ENCODE measurements around the gene EMP1. TPM values are rescaled to one million over a fixed set of nuclear protein-coding genes. Genes with fewer than 3 reads are reported as not detected.

The EMP1 gene
- total and polyA plus RNA-seq, 2 experiments from 2014 or later: 0.07 to 0.39 TPM

DNA sequence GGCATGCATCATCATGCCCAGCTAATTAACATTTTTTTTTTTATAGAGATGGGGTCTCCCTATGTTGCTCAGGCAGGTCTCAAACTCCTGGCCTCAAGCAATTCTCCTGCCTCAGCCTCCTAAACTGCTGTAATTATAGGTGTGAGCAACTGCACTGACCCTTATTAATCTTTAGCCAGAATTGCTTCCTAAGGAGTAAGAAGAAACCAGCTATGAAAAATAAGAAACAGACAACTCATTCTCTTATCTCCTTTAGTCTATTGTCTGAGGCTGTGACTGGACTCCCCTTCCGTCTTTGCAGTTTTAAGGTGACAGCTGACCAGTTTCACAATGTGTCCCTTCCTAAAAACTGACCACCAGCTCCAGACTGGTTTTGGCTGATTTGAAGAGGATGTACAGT, 52.4 kb downstream of the EMP1 start:
- no peaks in the 10 kb centered on the region for H3K79me2 ChIP-seq (replicated peaks; ENCODE audit: insufficient read depth)
- no peak overlapping the region for H3K4me3 ChIP-seq
- no peaks in the 10 kb centered on the region for H4K20me1 ChIP-seq (replicated peaks; ENCODE audit: insufficient read depth)
- DNase-seq (ENCODE audit: low spot score): no peak
- Mint-ChIP-seq H3K27ac (no peak overlapping the region), H3K9me3 (no peaks in the 10 kb centered on the region), H3K4me1 (peaks cover under 1% of the 10 kb centered on the region; the same call in 1 of the 3 replicates), H3K36me3 (ENCODE audit: low read depth) (no peaks in the 10 kb centered on the region), H3K27me3 (ENCODE audit: insufficient read depth, low read depth, poor library complexity) (peaks cover 1% of the 10 kb centered on the region), H3K4me3 (no peak overlapping the region)
- H3K4me2 ChIP-seq: no peak overlapping the region
- no peak for ATAC-seq
- no peak for TF ChIP-seq ZNF331 (CRISPR knock-in tag; IDR thresholded peaks at IDR 0.05; ENCODE audit: low read depth)
- TF ChIP-seq CREB1 (CRISPR knock-in tag; IDR thresholded peaks at IDR 0.05; ENCODE audit: low read depth): no peak
- TF ChIP-seq ZNF114 (CRISPR knock-in tag; IDR thresholded peaks at IDR 0.05): no peak
- TF ChIP-seq, protein P1, sequence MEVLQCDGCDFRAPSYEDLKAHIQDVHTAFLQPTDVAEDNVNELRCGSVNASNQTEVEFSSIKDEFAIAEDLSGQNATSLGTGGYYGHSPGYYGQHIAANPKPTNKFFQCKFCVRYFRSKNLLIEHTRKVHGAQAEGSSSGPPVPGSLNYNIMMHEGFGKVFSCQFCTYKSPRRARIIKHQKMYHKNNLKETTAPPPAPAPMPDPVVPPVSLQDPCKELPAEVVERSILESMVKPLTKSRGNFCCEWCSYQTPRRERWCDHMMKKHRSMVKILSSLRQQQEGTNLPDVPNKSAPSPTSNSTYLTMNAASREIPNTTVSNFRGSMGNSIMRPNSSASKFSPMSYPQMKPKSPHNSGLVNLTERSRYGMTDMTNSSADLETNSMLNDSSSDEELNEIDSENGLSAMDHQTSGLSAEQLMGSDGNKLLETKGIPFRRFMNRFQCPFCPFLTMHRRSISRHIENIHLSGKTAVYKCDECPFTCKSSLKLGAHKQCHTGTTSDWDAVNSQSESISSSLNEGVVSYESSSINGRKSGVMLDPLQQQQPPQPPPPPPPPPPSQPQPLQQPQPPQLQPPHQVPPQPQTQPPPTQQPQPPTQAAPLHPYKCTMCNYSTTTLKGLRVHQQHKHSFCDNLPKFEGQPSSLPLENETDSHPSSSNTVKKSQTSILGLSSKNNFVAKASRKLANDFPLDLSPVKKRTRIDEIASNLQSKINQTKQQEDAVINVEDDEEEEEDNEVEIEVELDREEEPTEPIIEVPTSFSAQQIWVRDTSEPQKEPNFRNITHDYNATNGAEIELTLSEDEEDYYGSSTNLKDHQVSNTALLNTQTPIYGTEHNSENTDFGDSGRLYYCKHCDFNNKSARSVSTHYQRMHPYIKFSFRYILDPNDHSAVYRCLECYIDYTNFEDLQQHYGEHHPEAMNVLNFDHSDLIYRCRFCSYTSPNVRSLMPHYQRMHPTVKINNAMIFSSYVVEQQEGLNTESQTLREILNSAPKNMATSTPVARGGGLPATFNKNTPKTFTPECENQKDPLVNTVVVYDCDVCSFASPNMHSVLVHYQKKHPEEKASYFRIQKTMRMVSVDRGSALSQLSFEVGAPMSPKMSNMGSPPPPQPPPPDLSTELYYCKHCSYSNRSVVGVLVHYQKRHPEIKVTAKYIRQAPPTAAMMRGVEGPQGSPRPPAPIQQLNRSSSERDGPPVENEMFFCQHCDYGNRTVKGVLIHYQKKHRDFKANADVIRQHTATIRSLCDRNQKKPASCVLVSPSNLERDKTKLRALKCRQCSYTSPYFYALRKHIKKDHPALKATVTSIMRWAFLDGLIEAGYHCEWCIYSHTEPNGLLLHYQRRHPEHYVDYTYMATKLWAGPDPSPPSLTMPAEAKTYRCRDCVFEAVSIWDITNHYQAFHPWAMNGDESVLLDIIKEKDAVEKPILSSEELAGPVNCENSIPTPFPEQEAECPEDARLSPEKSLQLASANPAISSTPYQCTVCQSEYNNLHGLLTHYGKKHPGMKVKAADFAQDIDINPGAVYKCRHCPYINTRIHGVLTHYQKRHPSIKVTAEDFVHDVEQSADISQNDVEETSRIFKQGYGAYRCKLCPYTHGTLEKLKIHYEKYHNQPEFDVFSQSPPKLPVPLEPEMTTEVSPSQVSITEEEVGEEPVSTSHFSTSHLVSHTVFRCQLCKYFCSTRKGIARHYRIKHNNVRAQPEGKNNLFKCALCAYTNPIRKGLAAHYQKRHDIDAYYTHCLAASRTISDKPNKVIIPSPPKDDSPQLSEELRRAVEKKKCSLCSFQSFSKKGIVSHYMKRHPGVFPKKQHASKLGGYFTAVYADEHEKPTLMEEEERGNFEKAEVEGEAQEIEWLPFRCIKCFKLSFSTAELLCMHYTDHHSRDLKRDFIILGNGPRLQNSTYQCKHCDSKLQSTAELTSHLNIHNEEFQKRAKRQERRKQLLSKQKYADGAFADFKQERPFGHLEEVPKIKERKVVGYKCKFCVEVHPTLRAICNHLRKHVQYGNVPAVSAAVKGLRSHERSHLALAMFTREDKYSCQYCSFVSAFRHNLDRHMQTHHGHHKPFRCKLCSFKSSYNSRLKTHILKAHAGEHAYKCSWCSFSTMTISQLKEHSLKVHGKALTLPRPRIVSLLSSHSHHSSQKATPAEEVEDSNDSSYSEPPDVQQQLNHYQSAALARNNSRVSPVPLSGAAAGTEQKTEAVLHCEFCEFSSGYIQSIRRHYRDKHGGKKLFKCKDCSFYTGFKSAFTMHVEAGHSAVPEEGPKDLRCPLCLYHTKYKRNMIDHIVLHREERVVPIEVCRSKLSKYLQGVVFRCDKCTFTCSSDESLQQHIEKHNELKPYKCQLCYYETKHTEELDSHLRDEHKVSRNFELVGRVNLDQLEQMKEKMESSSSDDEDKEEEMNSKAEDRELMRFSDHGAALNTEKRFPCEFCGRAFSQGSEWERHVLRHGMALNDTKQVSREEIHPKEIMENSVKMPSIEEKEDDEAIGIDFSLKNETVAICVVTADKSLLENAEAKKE (CRISPR knock-in tag; IDR thresholded peaks at IDR 0.05): no peak
- TF ChIP-seq, protein P2, sequence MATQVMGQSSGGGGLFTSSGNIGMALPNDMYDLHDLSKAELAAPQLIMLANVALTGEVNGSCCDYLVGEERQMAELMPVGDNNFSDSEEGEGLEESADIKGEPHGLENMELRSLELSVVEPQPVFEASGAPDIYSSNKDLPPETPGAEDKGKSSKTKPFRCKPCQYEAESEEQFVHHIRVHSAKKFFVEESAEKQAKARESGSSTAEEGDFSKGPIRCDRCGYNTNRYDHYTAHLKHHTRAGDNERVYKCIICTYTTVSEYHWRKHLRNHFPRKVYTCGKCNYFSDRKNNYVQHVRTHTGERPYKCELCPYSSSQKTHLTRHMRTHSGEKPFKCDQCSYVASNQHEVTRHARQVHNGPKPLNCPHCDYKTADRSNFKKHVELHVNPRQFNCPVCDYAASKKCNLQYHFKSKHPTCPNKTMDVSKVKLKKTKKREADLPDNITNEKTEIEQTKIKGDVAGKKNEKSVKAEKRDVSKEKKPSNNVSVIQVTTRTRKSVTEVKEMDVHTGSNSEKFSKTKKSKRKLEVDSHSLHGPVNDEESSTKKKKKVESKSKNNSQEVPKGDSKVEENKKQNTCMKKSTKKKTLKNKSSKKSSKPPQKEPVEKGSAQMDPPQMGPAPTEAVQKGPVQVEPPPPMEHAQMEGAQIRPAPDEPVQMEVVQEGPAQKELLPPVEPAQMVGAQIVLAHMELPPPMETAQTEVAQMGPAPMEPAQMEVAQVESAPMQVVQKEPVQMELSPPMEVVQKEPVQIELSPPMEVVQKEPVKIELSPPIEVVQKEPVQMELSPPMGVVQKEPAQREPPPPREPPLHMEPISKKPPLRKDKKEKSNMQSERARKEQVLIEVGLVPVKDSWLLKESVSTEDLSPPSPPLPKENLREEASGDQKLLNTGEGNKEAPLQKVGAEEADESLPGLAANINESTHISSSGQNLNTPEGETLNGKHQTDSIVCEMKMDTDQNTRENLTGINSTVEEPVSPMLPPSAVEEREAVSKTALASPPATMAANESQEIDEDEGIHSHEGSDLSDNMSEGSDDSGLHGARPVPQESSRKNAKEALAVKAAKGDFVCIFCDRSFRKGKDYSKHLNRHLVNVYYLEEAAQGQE (IDR thresholded peaks at IDR 0.05; ENCODE audit: unreplicated experiment): no peak
- TF ChIP-seq EZH2 (IDR thresholded peaks at IDR 0.05; ENCODE audit: low read depth, unreplicated experiment): no peak
- TF ChIP-seq STAT1 (IDR thresholded peaks at IDR 0.05; ENCODE audit: unreplicated experiment): no peak
- no peak for TF ChIP-seq EZH2phosphoT487 (IDR thresholded peaks at IDR 0.05; ENCODE audit: unreplicated experiment)
- no peak for TF ChIP-seq NANOG (IDR thresholded peaks at IDR 0.05; ENCODE audit: borderline replicate concordance)
- TF ChIP-seq, protein P3, sequence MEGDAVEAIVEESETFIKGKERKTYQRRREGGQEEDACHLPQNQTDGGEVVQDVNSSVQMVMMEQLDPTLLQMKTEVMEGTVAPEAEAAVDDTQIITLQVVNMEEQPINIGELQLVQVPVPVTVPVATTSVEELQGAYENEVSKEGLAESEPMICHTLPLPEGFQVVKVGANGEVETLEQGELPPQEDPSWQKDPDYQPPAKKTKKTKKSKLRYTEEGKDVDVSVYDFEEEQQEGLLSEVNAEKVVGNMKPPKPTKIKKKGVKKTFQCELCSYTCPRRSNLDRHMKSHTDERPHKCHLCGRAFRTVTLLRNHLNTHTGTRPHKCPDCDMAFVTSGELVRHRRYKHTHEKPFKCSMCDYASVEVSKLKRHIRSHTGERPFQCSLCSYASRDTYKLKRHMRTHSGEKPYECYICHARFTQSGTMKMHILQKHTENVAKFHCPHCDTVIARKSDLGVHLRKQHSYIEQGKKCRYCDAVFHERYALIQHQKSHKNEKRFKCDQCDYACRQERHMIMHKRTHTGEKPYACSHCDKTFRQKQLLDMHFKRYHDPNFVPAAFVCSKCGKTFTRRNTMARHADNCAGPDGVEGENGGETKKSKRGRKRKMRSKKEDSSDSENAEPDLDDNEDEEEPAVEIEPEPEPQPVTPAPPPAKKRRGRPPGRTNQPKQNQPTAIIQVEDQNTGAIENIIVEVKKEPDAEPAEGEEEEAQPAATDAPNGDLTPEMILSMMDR (conservative IDR thresholded peaks at IDR 0.05; ENCODE audit: low read depth in 2 of 2): no peak
- TF ChIP-seq, protein P4, sequence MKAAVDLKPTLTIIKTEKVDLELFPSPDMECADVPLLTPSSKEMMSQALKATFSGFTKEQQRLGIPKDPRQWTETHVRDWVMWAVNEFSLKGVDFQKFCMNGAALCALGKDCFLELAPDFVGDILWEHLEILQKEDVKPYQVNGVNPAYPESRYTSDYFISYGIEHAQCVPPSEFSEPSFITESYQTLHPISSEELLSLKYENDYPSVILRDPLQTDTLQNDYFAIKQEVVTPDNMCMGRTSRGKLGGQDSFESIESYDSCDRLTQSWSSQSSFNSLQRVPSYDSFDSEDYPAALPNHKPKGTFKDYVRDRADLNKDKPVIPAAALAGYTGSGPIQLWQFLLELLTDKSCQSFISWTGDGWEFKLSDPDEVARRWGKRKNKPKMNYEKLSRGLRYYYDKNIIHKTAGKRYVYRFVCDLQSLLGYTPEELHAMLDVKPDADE (IDR thresholded peaks at IDR 0.05): no peak
- no peak for TF ChIP-seq POLR2AphosphoS5 (IDR thresholded peaks at IDR 0.05; ENCODE audit: low read depth)
- TF ChIP-seq JUNB (IDR thresholded peaks at IDR 0.05; ENCODE audit: unreplicated experiment): no peak
- H3K36me3 ChIP-seq (ENCODE audit: insufficient read depth): no peaks in the 10 kb centered on the region
- H3K4me1 ChIP-seq (ENCODE audit: insufficient read depth): peaks cover 4% of the 10 kb centered on the region; the same call in 1 of the 2 replicates
- H3K9me2 ChIP-seq (ENCODE audit: insufficient read depth): peaks cover 12% of the 10 kb centered on the region
- H3F3A ChIP-seq (replicated peaks; ENCODE audit: low read depth): no peaks in the 10 kb centered on the region
- no peaks in the 10 kb centered on the region for H3K27me3 ChIP-seq (ENCODE audit: insufficient read depth)
- no peak overlapping the region; the same call in 1 of the 2 replicates for H2AFZ ChIP-seq
- H3K27ac ChIP-seq (ENCODE audit: low read depth): no peak overlapping the region

All from GM23338 (cell line).